Endothelial cell of umbilical vein (primary cell): ENCODE data around the gene MERTK. TPM values are rescaled to one million over a fixed set of nuclear protein-coding genes. Genes with fewer than 3 reads are reported as not detected.

ENCODE experiments used
- BruUV-seq: library from RNA; stranded (reverse); fragments of 400-500 nt; replicated peaks from 2 replicates; lab custom pipeline; 2021; lab: Mats Ljungman, UMichigan
- CTCF ChIA-PET: fragments of 300-600, 350-600 bp; sonication (Branson Sonifier 250); formaldehyde crosslinking; loops from one replicate; lab custom pipeline; 2021; ENCODE audit warnings: antibody characterized with exemption, inconsistent platforms; lab: Charles Lee
- POLR2A ChIA-PET: fragments of 300-600, 350-600 bp; sonication (Branson Sonifier 250); formaldehyde crosslinking; loops from one replicate; lab custom pipeline; 2021; ENCODE audit warnings: antibody characterized with exemption, inconsistent platforms; lab: Charles Lee
- DNase-seq: peaks from one replicate; pipeline ENCODE4 v3.0.0-alpha.2; 2011; ENCODE audit warnings: low read depth, low spot score
- FAIRE-seq: peaks from 2 replicates; lab custom pipeline; 2011; peaks lifted over from hg19 to GRCh38; lab: Jason Lieb, UNC
- H2AFZ ChIP-seq: 2 replicates; pipeline ENCODE4 v1.6.0; 2012; ENCODE audit warnings: low read depth, low read length, control low read depth, inconsistent platforms
- H3K27ac ChIP-seq: 2 replicates; pipeline ENCODE4 v1.5.1; 2011; ENCODE audit warnings: low read depth, mild to moderate bottlenecking, control low read depth, low read length, moderate library complexity; ENCODE audit not compliant: insufficient read depth
- H3K27me3 ChIP-seq, 2 experiments: 2 replicates each; pipeline versions ENCODE4 v1.6.0 to v1.6.1; 2011; ENCODE audit warnings: low read length in 2 of 2, mixed read lengths in 1 of 2; ENCODE audit not compliant: control insufficient read depth in 2 of 2, insufficient read depth in 2 of 2
- H3K36me3 ChIP-seq, 2 experiments: 2 replicates in 1 of 2; 3 replicates in 1 of 2; pipeline ENCODE4 v1.5.1; 2011; ENCODE audit warnings: low read length in 2 of 2, mild to moderate bottlenecking in 1 of 2, moderate library complexity in 1 of 2; ENCODE audit not compliant: control insufficient read depth in 2 of 2, insufficient read depth in 2 of 2; ENCODE audit errors: extremely low read depth in 1 of 2
- H3K4me1 ChIP-seq: 3 replicates; pipeline ENCODE4 v1.5.1; 2011; ENCODE audit warnings: mild to moderate bottlenecking, low read length; ENCODE audit not compliant: control insufficient read depth, insufficient read depth; ENCODE audit errors: extremely low read depth
- H3K4me2 ChIP-seq: 2 replicates; pipeline ENCODE4 v1.6.1; 2011; ENCODE audit warnings: low read length, control low read depth, mixed read lengths; ENCODE audit not compliant: insufficient read depth
- H3K4me3 ChIP-seq, 3 experiments: fragments of 200-600 bp in 1 of 3; sonication (generic), shearing (Covaris generic) in 1 of 3; replicated peaks in 1 of 3; 2 replicates each; pipeline ENCODE4 v1.5.1; 2011 to 2016; ENCODE audit warnings: control low read depth in 3 of 3, low read length in 3 of 3, mild to moderate bottlenecking in 2 of 3, inconsistent platforms in 1 of 3, low read depth in 1 of 3, moderate library complexity in 1 of 3; ENCODE audit not compliant: insufficient read depth in 1 of 3
- H3K79me2 ChIP-seq: 2 replicates; pipeline ENCODE4 v1.6.0; 2012; ENCODE audit warnings: low read length, inconsistent platforms; ENCODE audit not compliant: control insufficient read depth, insufficient read depth
- H3K9ac ChIP-seq: replicated peaks from 2 replicates; pipeline ENCODE3; 2011; ENCODE audit warnings: low read length, control low read depth; ENCODE audit not compliant: insufficient read depth; ENCODE audit errors: extremely low read depth
- H3K9me1 ChIP-seq: replicated peaks from 3 replicates; pipeline ENCODE4 v1.6.0; 2011; ENCODE audit warnings: mild to moderate bottlenecking, low read length; ENCODE audit not compliant: control insufficient read depth, insufficient read depth; ENCODE audit errors: extremely low read depth
- H3K9me3 ChIP-seq: replicated peaks from 2 replicates; pipeline ENCODE4 v1.5.1; 2012; ENCODE audit warnings: low read length, inconsistent platforms; ENCODE audit not compliant: control insufficient read depth, insufficient read depth
- H4K20me1 ChIP-seq: replicated peaks from 2 replicates; pipeline ENCODE3; 2011; ENCODE audit warnings: mild to moderate bottlenecking, low read length; ENCODE audit not compliant: control insufficient read depth, insufficient read depth; ENCODE audit errors: extremely low read depth
- CTCF ChIP-seq, 2 donors: IDR thresholded peaks; 1 replicate in 1 of 2; 2 replicates in 1 of 2; pipeline ENCODE4 v1.5.1; 2011; ENCODE audit warnings: low read length in 2 of 2, mild to moderate bottlenecking in 2 of 2, moderate library complexity in 2 of 2, control low read depth in 1 of 2, inconsistent platforms in 1 of 2, low read depth in 1 of 2; ENCODE audit not compliant: insufficient read depth in 1 of 2; ENCODE audit errors: extremely low read depth in 1 of 2
- EZH2 ChIP-seq: IDR thresholded peaks from 2 replicates; pipeline ENCODE4 v1.6.1; 2012; ENCODE audit warnings: borderline replicate concordance, low read depth, mild to moderate bottlenecking, moderate library complexity, low read length, inconsistent platforms; ENCODE audit not compliant: severe bottlenecking
- FOS ChIP-seq: IDR thresholded peaks from 2 replicates; pipeline ENCODE4 v1.6.1; 2011; ENCODE audit warnings: mild to moderate bottlenecking, low read length, moderate library complexity, borderline replicate concordance; ENCODE audit not compliant: insufficient read depth
- GATA2 ChIP-seq: IDR thresholded peaks from 2 replicates; pipeline ENCODE4 v1.7.0; 2011; ENCODE audit warnings: low read depth, mild to moderate bottlenecking, moderate library complexity, mixed read lengths, low read length; ENCODE audit not compliant: insufficient read length, insufficient read depth
- JUN ChIP-seq: IDR thresholded peaks from 2 replicates; pipeline ENCODE4 v1.6.1; 2011; ENCODE audit warnings: borderline replicate concordance, low read depth; ENCODE audit not compliant: insufficient read length, insufficient read depth
- MAX ChIP-seq: IDR thresholded peaks from 2 replicates; pipeline ENCODE4 v1.6.1; 2011; ENCODE audit not compliant: insufficient read depth, insufficient read length
- MYC ChIP-seq: IDR thresholded peaks from one replicate; pipeline ENCODE4 v1.6.1; 2011; ENCODE audit warnings: mild to moderate bottlenecking, low read depth, low read length
- POLR2A ChIP-seq: IDR thresholded peaks from 2 replicates; pipeline ENCODE4 v1.6.1; 2012; ENCODE audit warnings: low read depth, mild to moderate bottlenecking, control low read depth, low read length
- POLR2AphosphoS5 ChIP-seq: IDR thresholded peaks from 2 replicates; pipeline ENCODE4 v1.6.1; 2012; ENCODE audit warnings: low read depth, mild to moderate bottlenecking, control low read depth, low read length, moderate library complexity; ENCODE audit not compliant: insufficient read depth
- dilution Hi-C: fragments of 300-500 bp; cut with MboI; formaldehyde crosslinking; loops from one replicate; pipeline ENCODE4 v1.15.0; 2019; ENCODE audit warnings: low sequenced_read_pairs; ENCODE audit not compliant: extremely low pct_ligation_motif_present
- intact Hi-C: fragments of 100-400 bp; cut with micrococcal nuclease; formaldehyde crosslinking; loops from one replicate; pipeline ENCODE4 v1.10.0; 2022
- polyA plus RNA-seq, 4 experiments: library from polyadenylated mRNA; depleted of rRNA in 3 of 4; stranded (reverse) in 3 of 4; unstranded in 1 of 4; fragments of >200 nt; gene quantifications; 2 replicates each; pipeline versions ENCODE4 v1.2.1 to v1.2.3, GENCODE V29; 2011 to 2012; ENCODE audit warnings: missing spikeins in 1 of 4
- total RNA-seq: library from RNA; stranded (reverse); gene quantifications from 2 replicates; pipeline ENCODE4 v1.2.3, GENCODE V29; 2021

Gene MERTK
- total and polyA plus RNA-seq, 2 donors (not counting 3 experiments of a cell fraction or from before 2014, with no cell fraction given), result 37.3 to 39.6 TPM

- no TSS peak for BruUV-seq
- POLR2A ChIA-PET, result no interaction called here
- FAIRE-seq, result no peak
Observed at GRCh38 chr2:112032224-112032586, 133.8 kb downstream of the MERTK start.

More at GRCh38 chr2:112032224-112032586, 133.8 kb downstream of the MERTK start:
- H3K27ac ChIP-seq, result peak overlapping the region; percentile 65
- no peak overlapping the region for H3K4me3 ChIP-seq
- peak overlapping the region; percentile 53 for H3K4me2 ChIP-seq
- no peaks in the 10 kb centered on the region for H4K20me1 ChIP-seq
- CTCF ChIA-PET, result interaction anchor here (0.5 to 2.2 kb wide), 12 partner anchors 11 to 144 kb away, joined by 3 to 9 read pairs (median 4); no protein-coding TSS in a partner anchor
- no peaks in the 10 kb centered on the region for H3K27me3 ChIP-seq
- no peaks in the 10 kb centered on the region for H3K36me3 ChIP-seq
- intact Hi-C loops, result loop anchor here (1.0 kb wide), 1 partner anchor 134 kb away; the partner anchor contains the start of gene MERTK
- no peaks in the 10 kb centered on the region for H3K79me2 ChIP-seq
- H3K9ac ChIP-seq, result peak overlapping the region; percentile 42
- TF ChIP-seq POLR2AphosphoS5 (no peak), POLR2A (no peak), MAX (no peak), EZH2 (no peak), MYC (no peak), GATA2 (no peak), FOS (no peak), JUN (no peak), CTCF (IDR thresholded peaks at IDR 0.05; ENCODE audit: extremely low read depth in 1 of 2, insufficient read depth in 1 of 2, low read depth in 1 of 2, low read length in 2 of 2) (no peak)
- no peak for DNase-seq
- H3K4me1 ChIP-seq, result peaks cover 39% of the 10 kb centered on the region
- no peaks in the 10 kb centered on the region for H3K9me3 ChIP-seq
- dilution Hi-C loops, result no loop called here
- no peak overlapping the region for H2AFZ ChIP-seq
- H3K9me1 ChIP-seq, result no peaks in the 10 kb centered on the region
